Measurements from ENCODE around the gene CHIT1. TPM values are rescaled to one million over a fixed set of nuclear protein-coding genes. Genes with fewer than 3 reads are reported as not detected.

Gene CHIT1
- total and polyA plus RNA-seq, 9 of the 15 experiments (the other 6 are each of a cell fraction or from before 2014, with no cell fraction given): not detected

- TF ChIP-seq, protein P1, sequence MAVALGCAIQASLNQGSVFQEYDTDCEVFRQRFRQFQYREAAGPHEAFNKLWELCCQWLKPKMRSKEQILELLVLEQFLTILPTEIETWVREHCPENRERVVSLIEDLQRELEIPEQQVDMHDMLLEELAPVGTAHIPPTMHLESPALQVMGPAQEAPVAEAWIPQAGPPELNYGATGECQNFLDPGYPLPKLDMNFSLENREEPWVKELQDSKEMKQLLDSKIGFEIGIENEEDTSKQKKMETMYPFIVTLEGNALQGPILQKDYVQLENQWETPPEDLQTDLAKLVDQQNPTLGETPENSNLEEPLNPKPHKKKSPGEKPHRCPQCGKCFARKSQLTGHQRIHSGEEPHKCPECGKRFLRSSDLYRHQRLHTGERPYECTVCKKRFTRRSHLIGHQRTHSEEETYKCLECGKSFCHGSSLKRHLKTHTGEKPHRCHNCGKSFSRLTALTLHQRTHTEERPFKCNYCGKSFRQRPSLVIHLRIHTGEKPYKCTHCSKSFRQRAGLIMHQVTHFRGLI (CRISPR knock-in tag; IDR thresholded peaks at IDR 0.05): no peak
- TF ChIP-seq MTA2 (IDR thresholded peaks at IDR 0.05; ENCODE audit: low read depth) (no peak), ZBTB17 (CRISPR knock-in tag; IDR thresholded peaks at IDR 0.05) (no peak), GABPB2 (CRISPR knock-in tag; conservative IDR thresholded peaks at IDR 0.05) (no peak), KLF10 (CRISPR knock-in tag; IDR thresholded peaks at IDR 0.05) (no peak), NCOA6 (IDR thresholded peaks at IDR 0.05) (no peak), ZNF583 (CRISPR knock-in tag; IDR thresholded peaks at IDR 0.05) (0 out of 2 replicates have a peak, but pooled peaks have one; percentile 27), NFYB (IDR thresholded peaks at IDR 0.05; ENCODE audit: extremely low read depth, insufficient read length) (no peak), KAT7 (CRISPR knock-in tag; IDR thresholded peaks at IDR 0.05; ENCODE audit: borderline replicate concordance) (no peak), U2AF2 (optimal IDR thresholded peaks at IDR 0.05; ENCODE audit: low read depth, low read length) (no peak), ELK1 (CRISPR knock-in tag; IDR thresholded peaks at IDR 0.05) (no peak), POLR3G (IDR thresholded peaks at IDR 0.05; ENCODE audit: extremely low read depth, insufficient read length, insufficient replicate concordance) (no peak), GATAD2B (IDR thresholded peaks at IDR 0.05; ENCODE audit: borderline replicate concordance) (no peak), TGIF2 (CRISPR knock-in tag; IDR thresholded peaks at IDR 0.05) (no peak), ZNF589 (CRISPR knock-in tag; IDR thresholded peaks at IDR 0.05; ENCODE audit: low read depth) (no peak)
- TF ChIP-seq, protein P2, sequence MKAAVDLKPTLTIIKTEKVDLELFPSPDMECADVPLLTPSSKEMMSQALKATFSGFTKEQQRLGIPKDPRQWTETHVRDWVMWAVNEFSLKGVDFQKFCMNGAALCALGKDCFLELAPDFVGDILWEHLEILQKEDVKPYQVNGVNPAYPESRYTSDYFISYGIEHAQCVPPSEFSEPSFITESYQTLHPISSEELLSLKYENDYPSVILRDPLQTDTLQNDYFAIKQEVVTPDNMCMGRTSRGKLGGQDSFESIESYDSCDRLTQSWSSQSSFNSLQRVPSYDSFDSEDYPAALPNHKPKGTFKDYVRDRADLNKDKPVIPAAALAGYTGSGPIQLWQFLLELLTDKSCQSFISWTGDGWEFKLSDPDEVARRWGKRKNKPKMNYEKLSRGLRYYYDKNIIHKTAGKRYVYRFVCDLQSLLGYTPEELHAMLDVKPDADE (conservative IDR thresholded peaks at IDR 0.05; ENCODE audit: control insufficient read depth, low read depth, low read length): no peak
- TF ChIP-seq, protein P3, sequence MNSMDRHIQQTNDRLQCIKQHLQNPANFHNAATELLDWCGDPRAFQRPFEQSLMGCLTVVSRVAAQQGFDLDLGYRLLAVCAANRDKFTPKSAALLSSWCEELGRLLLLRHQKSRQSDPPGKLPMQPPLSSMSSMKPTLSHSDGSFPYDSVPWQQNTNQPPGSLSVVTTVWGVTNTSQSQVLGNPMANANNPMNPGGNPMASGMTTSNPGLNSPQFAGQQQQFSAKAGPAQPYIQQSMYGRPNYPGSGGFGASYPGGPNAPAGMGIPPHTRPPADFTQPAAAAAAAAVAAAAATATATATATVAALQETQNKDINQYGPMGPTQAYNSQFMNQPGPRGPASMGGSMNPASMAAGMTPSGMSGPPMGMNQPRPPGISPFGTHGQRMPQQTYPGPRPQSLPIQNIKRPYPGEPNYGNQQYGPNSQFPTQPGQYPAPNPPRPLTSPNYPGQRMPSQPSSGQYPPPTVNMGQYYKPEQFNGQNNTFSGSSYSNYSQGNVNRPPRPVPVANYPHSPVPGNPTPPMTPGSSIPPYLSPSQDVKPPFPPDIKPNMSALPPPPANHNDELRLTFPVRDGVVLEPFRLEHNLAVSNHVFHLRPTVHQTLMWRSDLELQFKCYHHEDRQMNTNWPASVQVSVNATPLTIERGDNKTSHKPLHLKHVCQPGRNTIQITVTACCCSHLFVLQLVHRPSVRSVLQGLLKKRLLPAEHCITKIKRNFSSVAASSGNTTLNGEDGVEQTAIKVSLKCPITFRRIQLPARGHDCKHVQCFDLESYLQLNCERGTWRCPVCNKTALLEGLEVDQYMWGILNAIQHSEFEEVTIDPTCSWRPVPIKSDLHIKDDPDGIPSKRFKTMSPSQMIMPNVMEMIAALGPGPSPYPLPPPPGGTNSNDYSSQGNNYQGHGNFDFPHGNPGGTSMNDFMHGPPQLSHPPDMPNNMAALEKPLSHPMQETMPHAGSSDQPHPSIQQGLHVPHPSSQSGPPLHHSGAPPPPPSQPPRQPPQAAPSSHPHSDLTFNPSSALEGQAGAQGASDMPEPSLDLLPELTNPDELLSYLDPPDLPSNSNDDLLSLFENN (IDR thresholded peaks at IDR 0.05; ENCODE audit: low read depth in 2 of 2, low read length in 2 of 2): no peak
- TF ChIP-seq, protein P4, sequence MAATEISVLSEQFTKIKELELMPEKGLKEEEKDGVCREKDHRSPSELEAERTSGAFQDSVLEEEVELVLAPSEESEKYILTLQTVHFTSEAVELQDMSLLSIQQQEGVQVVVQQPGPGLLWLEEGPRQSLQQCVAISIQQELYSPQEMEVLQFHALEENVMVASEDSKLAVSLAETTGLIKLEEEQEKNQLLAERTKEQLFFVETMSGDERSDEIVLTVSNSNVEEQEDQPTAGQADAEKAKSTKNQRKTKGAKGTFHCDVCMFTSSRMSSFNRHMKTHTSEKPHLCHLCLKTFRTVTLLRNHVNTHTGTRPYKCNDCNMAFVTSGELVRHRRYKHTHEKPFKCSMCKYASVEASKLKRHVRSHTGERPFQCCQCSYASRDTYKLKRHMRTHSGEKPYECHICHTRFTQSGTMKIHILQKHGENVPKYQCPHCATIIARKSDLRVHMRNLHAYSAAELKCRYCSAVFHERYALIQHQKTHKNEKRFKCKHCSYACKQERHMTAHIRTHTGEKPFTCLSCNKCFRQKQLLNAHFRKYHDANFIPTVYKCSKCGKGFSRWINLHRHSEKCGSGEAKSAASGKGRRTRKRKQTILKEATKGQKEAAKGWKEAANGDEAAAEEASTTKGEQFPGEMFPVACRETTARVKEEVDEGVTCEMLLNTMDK (IDR thresholded peaks at IDR 0.05; ENCODE audit: borderline replicate concordance, insufficient read depth, low read depth, low read length, poor library complexity, severe bottlenecking): no peak
These were observed 37.9 kb upstream of the CHIT1 start (continued) for GRCh38 chr1:203267347-203267846.
